Measurements from ENCODE around the gene ENOX1.

GRCh38 chr13:43195112-43195511 lies 591.7 kb downstream of the ENOX1 start:
- TF ChIP-seq EZH2 (IDR thresholded peaks at IDR 0.05) (no peak), POLR2AphosphoS5 (IDR thresholded peaks at IDR 0.05; ENCODE audit: borderline replicate concordance, low read depth, low read length) (no peak)

All from SK-N-MC (cell line).